CD4-positive, alpha-beta T cell (primary cell): Measurements from ENCODE around the gene KRT12. TPM values are rescaled to one million over a fixed set of nuclear protein-coding genes. Genes with fewer than 3 reads are reported as not detected.

ENCODE experiments used
- ATAC-seq: fragments of 200-7000 bp; cut with Tn5 transposase; one replicate; pipeline ENCODE4 v1.10.0; 2022; ENCODE audit warnings: mild to moderate bottlenecking; ENCODE audit not compliant: poor library complexity
- CTCF ChIA-PET: fragments of 350-600 bp; sonication (Branson Sonifier 250); formaldehyde crosslinking; loops from one replicate; lab custom pipeline; 2021; ENCODE audit warnings: antibody characterized with exemption, inconsistent platforms; lab: Charles Lee
- POLR2A ChIA-PET: fragments of 350-600 bp; sonication (Branson Sonifier 250); formaldehyde crosslinking; loops from one replicate; lab custom pipeline; 2021; ENCODE audit warnings: antibody characterized with exemption, inconsistent platforms; lab: Charles Lee
- DNase-seq, 14 experiments: peaks; one replicate each; pipeline ENCODE4 v3.0.0-alpha.2; 2013 to 2020; ENCODE audit warnings: mixed read lengths in 2 of 14
- H3K27ac ChIP-seq, 2 donors: one replicate each; pipeline versions ENCODE4 v1.5.1 to v1.7.0; 2013; ENCODE audit warnings: low read length in 2 of 2, low read depth in 1 of 2, mild to moderate bottlenecking in 1 of 2
- H3K27me3 ChIP-seq, 2 experiments: 1 replicate in 1 of 2; 2 replicates in 1 of 2; pipeline versions ENCODE4 v1.6.1 to v1.7.0; 2013; ENCODE audit warnings: low read length in 2 of 2, control low read depth in 1 of 2, mild to moderate bottlenecking in 1 of 2, moderate library complexity in 1 of 2; ENCODE audit not compliant: insufficient read depth in 2 of 2, control insufficient read depth in 1 of 2
- H3K36me3 ChIP-seq: one replicate; pipeline ENCODE4 v1.6.1; 2013; ENCODE audit warnings: low read length, control low read depth; ENCODE audit not compliant: insufficient read depth
- H3K4me1 ChIP-seq: one replicate; pipeline ENCODE4 v1.6.1; 2013; ENCODE audit warnings: low read length, control low read depth; ENCODE audit not compliant: insufficient read depth
- H3K4me3 ChIP-seq: one replicate; pipeline ENCODE4 v1.5.1; 2013; ENCODE audit warnings: mild to moderate bottlenecking, low read length, moderate library complexity
- H3K9me3 ChIP-seq, 2 experiments: 1 replicate in 1 of 2; 2 replicates in 1 of 2; pipeline versions ENCODE4 v1.6.1 to v1.7.0; 2013; ENCODE audit warnings: low read length in 2 of 2, mild to moderate bottlenecking in 2 of 2, control low read depth in 1 of 2, moderate library complexity in 1 of 2; ENCODE audit not compliant: control insufficient read depth in 1 of 2, insufficient read depth in 1 of 2
- H3K27ac Mint-ChIP-seq: one replicate; pipeline ENCODE4 v1.8.0; 2020; ENCODE audit warnings: mixed read lengths
- H3K27me3 Mint-ChIP-seq: one replicate; pipeline ENCODE4 v1.8.0; 2021; ENCODE audit warnings: mixed read lengths
- H3K36me3 Mint-ChIP-seq: one replicate; pipeline ENCODE4 v1.8.0; 2021; ENCODE audit warnings: low read depth, mixed read lengths
- H3K4me1 Mint-ChIP-seq: one replicate; pipeline ENCODE4 v1.8.0; 2021; ENCODE audit warnings: low read depth, mixed read lengths
- H3K4me3 Mint-ChIP-seq: one replicate; pipeline ENCODE4 v1.8.0; 2020; ENCODE audit warnings: mild to moderate bottlenecking, mixed read lengths
- H3K9me3 Mint-ChIP-seq: one replicate; pipeline ENCODE4 v1.8.0; 2020; ENCODE audit warnings: mixed read lengths
- CTCF ChIP-seq: fragments of 200-600 bp; IDR thresholded peaks from one replicate; pipeline ENCODE4 v1.8.0; 2022; ENCODE audit warnings: antibody characterized with exemption, mild to moderate bottlenecking
- intact Hi-C, 2 experiments: fragments of 100-400 bp; cut with DNase I in 1 of 2; cut with micrococcal nuclease in 1 of 2; formaldehyde crosslinking; loops; one replicate each; pipeline versions ENCODE4 v1.15.1 to v1.9.0; 2023 to 2025; cut with DNase I, micrococcal nuclease
- total RNA-seq, 174 experiments: library from RNA in 2 of 174; stranded (reverse) in 2 of 174; gene quantifications; one replicate each; pipeline ENCODE4 v1.2.3 and lab custom pipeline; 2021 to 2026

Gene KRT12
- total RNA-seq, 2 experiments from 2014 or later = not detected

- Mint-ChIP-seq H3K4me3 (no peak overlapping the region), H3K27ac (no peak overlapping the region), H3K27me3 (peaks cover 41% of the 10 kb centered on the region), H3K4me1 (no peaks in the 10 kb centered on the region), H3K9me3 (no peaks in the 10 kb centered on the region), H3K36me3 (no peaks in the 10 kb centered on the region)
- Histone ChIP-seq H3K4me3 (no peak overlapping the region), H3K27ac (no peak overlapping the region), H3K27me3 (peaks cover 0 to 6% of the 10 kb centered on the region in 2 experiments), H3K4me1 (no peaks in the 10 kb centered on the region), H3K36me3 (no peaks in the 10 kb centered on the region), H3K9me3 (no peaks in the 10 kb centered on the region)
- ChIA-PET POLR2A (no interaction called here), CTCF (no interaction called here)
- ATAC-seq (no peak), DNase-seq (no peak)
- TF ChIP-seq CTCF = no peak
- intact Hi-C loops = loop anchor here in 1 of 2 experiments (5.0 kb wide), 1 partner anchor 54 kb away; no protein-coding TSS in a partner anchor
Observed at GRCh38 chr17:40841246-40841645, 25.8 kb downstream of the KRT12 start.

GRCh38 chr17:40839194-40839593 is 27.8 kb downstream of the KRT12 start:
- peaks cover 23% of the 10 kb centered on the region for H3K27me3 Mint-ChIP-seq
- Histone ChIP-seq H3K27me3 (no peaks in the 10 kb centered on the region), H3K36me3 (peaks cover 5% of the 10 kb centered on the region), H3K9me3 (no peaks in the 10 kb centered on the region), H3K27ac (no peak overlapping the region), H3K4me1 (no peaks in the 10 kb centered on the region), H3K4me3 (no peak overlapping the region)
- H3K36me3 Mint-ChIP-seq = no peaks in the 10 kb centered on the region
- H3K27ac Mint-ChIP-seq = no peak overlapping the region
- ATAC-seq = no peak
- H3K9me3 Mint-ChIP-seq = no peaks in the 10 kb centered on the region
- ChIA-PET CTCF (no interaction called here), POLR2A (no interaction called here)
- no peak for TF ChIP-seq CTCF
- no peak overlapping the region for H3K4me3 Mint-ChIP-seq
- H3K4me1 Mint-ChIP-seq = no peaks in the 10 kb centered on the region
- intact Hi-C loops = no loop called here
- DNase-seq = no peak

- Mint-ChIP-seq H3K9me3 (no peaks in the 10 kb centered on the region), H3K27me3 (peaks cover 4% of the 10 kb centered on the region), H3K36me3 (peaks cover 4% of the 10 kb centered on the region), H3K4me1 (no peaks in the 10 kb centered on the region), H3K27ac (no peak overlapping the region), H3K4me3 (no peak overlapping the region)
- no peaks in the 10 kb centered on the region for H3K4me1 ChIP-seq
- intact Hi-C loops = no loop called here
- no peak overlapping the region for H3K4me3 ChIP-seq
- ATAC-seq (no peak), DNase-seq (no peak)
- peaks cover 5% of the 10 kb centered on the region for H3K36me3 ChIP-seq
- ChIA-PET CTCF (interaction anchor here (1.5 kb wide), 1 partner anchor 713 kb away, joined by 3 read pairs; no protein-coding TSS in a partner anchor), POLR2A (no interaction called here)
- H3K27me3 ChIP-seq = no peaks in the 10 kb centered on the region
- no peak overlapping the region for H3K27ac ChIP-seq
- no peaks in the 10 kb centered on the region for H3K9me3 ChIP-seq
- no peak for TF ChIP-seq CTCF
Observed at GRCh38 chr17:40836020-40836419, 31.0 kb downstream of the KRT12 start.
